Stimulated activated naive CD8-positive, alpha-beta T cell treated with anti-CD3 and anti-CD28 coated beads, Interleukin-15, Interleukin-2, amounts not matched to agents 100 ng/mL and 50 ng/mL, for 24 hours (primary cell): ENCODE measurements around the gene TPO.
"Not testable (repeated sequence)": the region's sequence is repeated elsewhere in the genome, so short reads cannot be mapped to it uniquely, and the experiment has no call there.

ENCODE experiments used
- H3K27ac Mint-ChIP-seq: one replicate; pipeline ENCODE4 v1.8.0; 2021; ENCODE audit warnings: mild to moderate bottlenecking, mixed read lengths
- H3K27me3 Mint-ChIP-seq: one replicate; pipeline ENCODE4 v1.8.0; 2021; ENCODE audit warnings: mixed read lengths
- H3K36me3 Mint-ChIP-seq: one replicate; pipeline ENCODE4 v1.8.0; 2021; ENCODE audit warnings: low read depth, mixed read lengths
- H3K4me1 Mint-ChIP-seq: one replicate; pipeline ENCODE4 v1.8.0; 2021; ENCODE audit warnings: low read depth, mixed read lengths
- H3K4me3 Mint-ChIP-seq: one replicate; pipeline ENCODE4 v1.8.0; 2021; ENCODE audit warnings: mild to moderate bottlenecking, mixed read lengths
- H3K9me3 Mint-ChIP-seq: one replicate; pipeline ENCODE4 v1.8.0; 2021; ENCODE audit warnings: mixed read lengths

TPO gene

DNA sequence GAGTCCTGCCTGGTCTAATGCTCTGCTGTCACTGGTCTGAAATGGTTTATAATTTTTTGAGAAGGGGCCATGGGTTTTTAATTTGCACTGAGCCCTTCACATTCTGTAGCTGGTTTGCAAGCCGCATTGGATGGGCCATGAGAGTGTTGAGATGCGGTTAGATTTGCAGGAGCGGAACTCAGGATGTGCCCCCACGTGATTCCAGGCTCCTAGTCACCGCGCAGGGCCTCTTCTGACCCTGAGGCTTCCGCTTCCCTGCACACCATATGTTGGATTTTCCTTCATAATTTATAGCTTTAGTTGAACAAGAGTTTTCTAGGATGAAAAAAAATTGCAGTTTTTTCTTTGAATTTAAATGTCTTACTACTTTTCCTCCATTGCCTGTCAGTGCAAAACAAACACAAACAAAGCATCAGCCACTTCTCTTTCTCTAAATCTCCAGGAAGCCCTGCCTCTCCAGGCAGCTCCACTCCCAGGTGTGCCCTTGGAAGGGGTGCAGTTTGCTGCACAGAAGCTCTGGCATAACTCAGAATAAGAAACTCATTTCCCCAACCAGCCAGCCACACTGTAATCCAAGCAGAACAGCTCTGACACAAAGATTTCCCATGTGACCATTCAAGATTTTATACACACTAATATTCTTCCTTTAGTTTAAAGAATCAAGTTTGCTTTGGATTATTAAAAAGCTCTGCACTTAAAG lies 18.4 kb upstream of the TPO start:
- Mint-ChIP-seq H3K4me1 (peaks cover 10% of the 10 kb centered on the region), H3K9me3 (no peaks in the 10 kb centered on the region), H3K4me3 (no peak overlapping the region), H3K27ac (no peak overlapping the region), H3K36me3 (no peaks in the 10 kb centered on the region), H3K27me3 (no peaks in the 10 kb centered on the region)

GRCh38 chr2:1397350-1397749 lies 15.9 kb upstream of the TPO start:
- Mint-ChIP-seq H3K36me3 (no peaks in the 10 kb centered on the region), H3K4me3 (no peak overlapping the region), H3K27ac (no peak overlapping the region), H3K9me3 (no peaks in the 10 kb centered on the region), H3K4me1 (peaks cover 15% of the 10 kb centered on the region), H3K27me3 (no peaks in the 10 kb centered on the region)

GRCh38 chr2:1398191-1398590 lies 15.1 kb upstream of the TPO start:
- no peaks in the 10 kb centered on the region for H3K27me3 Mint-ChIP-seq
- H3K36me3 Mint-ChIP-seq = no peaks in the 10 kb centered on the region
- no peak overlapping the region for H3K27ac Mint-ChIP-seq
- H3K4me1 Mint-ChIP-seq = peaks cover 15% of the 10 kb centered on the region
- H3K4me3 Mint-ChIP-seq = no peak overlapping the region
- no peaks in the 10 kb centered on the region for H3K9me3 Mint-ChIP-seq

DNA sequence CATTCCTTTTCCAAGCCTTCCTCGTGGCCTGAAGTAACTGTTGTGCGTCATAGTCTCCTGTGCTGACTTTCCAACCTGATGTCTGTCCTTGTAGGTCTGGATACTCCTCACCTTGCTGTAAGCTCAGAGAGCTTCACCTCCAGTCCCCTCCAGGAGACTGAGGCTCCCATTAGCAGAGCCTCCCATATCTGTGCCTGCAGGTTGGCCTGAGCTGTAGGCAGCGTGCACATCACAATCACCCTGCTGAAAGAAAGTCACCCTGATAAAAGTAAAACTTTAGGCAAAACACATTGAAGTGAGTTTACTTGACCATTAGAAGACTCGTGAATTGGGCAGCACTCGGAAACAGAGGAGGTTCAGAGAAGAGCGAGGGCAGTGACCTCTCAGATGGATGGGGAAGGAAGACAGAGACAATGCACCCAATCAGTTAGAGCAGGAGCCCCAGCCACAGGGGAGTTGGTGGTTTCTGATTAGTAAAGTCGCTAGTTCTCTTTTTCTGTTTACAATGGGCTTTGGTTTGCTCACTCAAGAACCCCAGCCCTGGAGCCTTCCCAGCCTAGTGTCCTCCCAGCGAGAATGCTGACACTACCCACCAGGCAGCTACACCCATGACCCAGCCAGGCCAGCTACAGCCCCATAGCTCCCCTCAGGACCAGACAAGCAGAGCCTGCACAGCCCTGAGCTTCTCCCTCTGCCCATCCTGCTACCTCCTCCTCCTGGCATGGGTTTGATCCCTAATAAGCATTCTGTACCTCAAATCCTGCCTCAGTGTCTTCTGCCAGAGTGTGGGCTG lies 12.1 kb upstream of the TPO start:
- Mint-ChIP-seq H3K27me3 (peaks cover 4% of the 10 kb centered on the region), H3K4me1 (peaks cover 15% of the 10 kb centered on the region), H3K36me3 (no peaks in the 10 kb centered on the region), H3K4me3 (no peak overlapping the region), H3K27ac (no peak overlapping the region), H3K9me3 (no peaks in the 10 kb centered on the region)

DNA sequence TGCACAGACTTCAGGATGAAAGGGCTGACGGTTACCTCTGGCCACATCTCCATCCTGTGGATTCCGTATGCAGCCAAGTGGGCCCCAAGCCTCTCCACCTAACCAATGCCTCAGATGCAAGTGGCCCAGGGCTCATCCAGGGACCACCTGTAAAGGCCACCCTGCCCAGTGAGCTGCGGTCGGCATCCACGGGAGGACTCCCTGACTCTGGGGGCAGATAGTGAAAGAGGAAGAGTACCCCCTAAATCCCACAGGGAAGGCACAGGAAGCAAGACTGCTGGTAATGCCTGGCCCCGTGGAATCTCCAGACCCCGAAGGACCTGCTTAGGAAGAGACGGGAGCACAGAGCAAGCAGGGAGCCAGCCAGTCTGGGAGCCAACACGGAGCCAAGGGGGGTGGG lies 11.2 kb upstream of the TPO start:
- Mint-ChIP-seq H3K4me3 (no peak overlapping the region), H3K4me1 (peaks cover 15% of the 10 kb centered on the region), H3K9me3 (no peaks in the 10 kb centered on the region), H3K27ac (no peak overlapping the region), H3K27me3 (peaks cover 4% of the 10 kb centered on the region), H3K36me3 (no peaks in the 10 kb centered on the region)

GRCh38 chr2:1403565-1403964 lies 9.7 kb upstream of the TPO start:
- H3K27ac Mint-ChIP-seq = no peak overlapping the region
- H3K4me1 Mint-ChIP-seq = peaks cover 15% of the 10 kb centered on the region
- H3K27me3 Mint-ChIP-seq = peaks cover 4% of the 10 kb centered on the region
- no peak overlapping the region for H3K4me3 Mint-ChIP-seq
- H3K36me3 Mint-ChIP-seq = no peaks in the 10 kb centered on the region
- no peaks in the 10 kb centered on the region for H3K9me3 Mint-ChIP-seq

DNA sequence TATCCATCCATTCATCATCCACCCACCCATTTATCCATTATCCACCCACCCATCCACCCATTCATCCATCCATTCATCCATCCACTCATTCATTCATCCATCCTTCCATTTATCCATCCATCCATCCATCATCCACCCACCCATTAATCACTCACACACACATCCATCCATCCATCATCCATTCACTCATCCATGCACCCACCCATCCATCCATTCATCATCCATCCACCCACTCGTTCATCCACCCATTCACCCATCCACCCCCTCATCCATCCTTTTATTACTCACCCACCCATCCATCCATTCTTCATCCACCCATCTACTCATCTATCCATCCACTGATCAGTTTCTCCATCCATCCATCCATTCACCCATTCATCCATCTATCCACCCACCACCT lies 8.1 kb upstream of the TPO start:
- Mint-ChIP-seq H3K27me3 (peaks cover 4% of the 10 kb centered on the region), H3K9me3 (no peaks in the 10 kb centered on the region), H3K4me3 (no peak overlapping the region), H3K4me1 (peaks cover 5% of the 10 kb centered on the region), H3K27ac (peak overlapping the region; percentile 48), H3K36me3 (no peaks in the 10 kb centered on the region)

DNA sequence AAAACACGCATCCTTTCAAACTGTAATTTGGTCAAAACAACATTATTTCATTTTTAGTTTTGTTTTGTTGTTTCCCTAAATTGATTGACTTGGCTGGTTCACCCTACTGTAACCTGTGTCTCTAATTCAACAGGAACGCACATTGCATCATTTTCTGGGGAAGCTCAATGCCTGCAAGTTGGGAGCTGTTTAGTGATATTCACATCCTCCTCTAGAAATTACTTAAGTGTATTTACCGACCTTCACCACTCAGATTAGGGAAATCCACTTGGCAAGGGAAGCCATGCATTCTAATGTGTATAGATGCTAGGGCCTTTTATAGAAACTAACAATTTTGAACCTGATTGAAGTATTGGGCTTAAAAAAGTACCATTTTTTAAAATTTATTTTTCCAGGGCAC lies 7.3 kb upstream of the TPO start:
- Mint-ChIP-seq H3K9me3 (no peaks in the 10 kb centered on the region), H3K27me3 (peaks cover 4% of the 10 kb centered on the region), H3K4me3 (no peak overlapping the region), H3K27ac (no peak overlapping the region), H3K4me1 (peaks cover 5% of the 10 kb centered on the region), H3K36me3 (no peaks in the 10 kb centered on the region)

- Mint-ChIP-seq H3K27me3 (peaks cover 4% of the 10 kb centered on the region), H3K9me3 (no peaks in the 10 kb centered on the region), H3K4me3 (no peak overlapping the region), H3K27ac (no peak overlapping the region), H3K36me3 (no peaks in the 10 kb centered on the region), H3K4me1 (peaks cover 3% of the 10 kb centered on the region)
These were observed 6.8 kb upstream of the TPO start for GRCh38 chr2:1406434-1406833.

- Mint-ChIP-seq H3K4me1 (no peaks in the 10 kb centered on the region), H3K27ac (no peak overlapping the region), H3K36me3 (no peaks in the 10 kb centered on the region), H3K27me3 (peaks cover 4% of the 10 kb centered on the region), H3K4me3 (no peak overlapping the region), H3K9me3 (no peaks in the 10 kb centered on the region)
These were observed 5.2 kb upstream of the TPO start for GRCh38 chr2:1407950-1408675.

DNA sequence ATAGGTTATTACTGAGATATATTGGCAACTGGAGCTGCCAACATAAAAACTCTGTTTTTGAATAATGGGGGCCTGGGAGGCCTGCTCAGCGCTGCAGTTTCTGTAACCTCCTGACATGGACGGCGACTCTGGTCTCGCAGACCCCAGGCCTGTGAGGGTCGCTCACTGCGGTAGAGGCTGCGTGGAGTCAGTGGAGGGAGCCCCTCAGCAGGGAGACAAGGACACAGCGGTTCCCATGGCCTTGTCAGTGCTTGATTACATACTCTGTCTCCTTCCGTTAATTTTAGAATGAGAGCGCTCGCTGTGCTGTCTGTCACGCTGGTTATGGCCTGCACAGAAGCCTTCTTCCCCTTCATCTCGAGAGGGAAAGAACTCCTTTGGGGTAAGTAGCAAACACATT lies 858 bp downstream of the TPO start:
- Mint-ChIP-seq H3K36me3 (no peaks in the 10 kb centered on the region), H3K4me3 (no peak overlapping the region), H3K27me3 (no peaks in the 10 kb centered on the region), H3K4me1 (no peaks in the 10 kb centered on the region), H3K27ac (no peak overlapping the region), H3K9me3 (no peaks in the 10 kb centered on the region)

DNA sequence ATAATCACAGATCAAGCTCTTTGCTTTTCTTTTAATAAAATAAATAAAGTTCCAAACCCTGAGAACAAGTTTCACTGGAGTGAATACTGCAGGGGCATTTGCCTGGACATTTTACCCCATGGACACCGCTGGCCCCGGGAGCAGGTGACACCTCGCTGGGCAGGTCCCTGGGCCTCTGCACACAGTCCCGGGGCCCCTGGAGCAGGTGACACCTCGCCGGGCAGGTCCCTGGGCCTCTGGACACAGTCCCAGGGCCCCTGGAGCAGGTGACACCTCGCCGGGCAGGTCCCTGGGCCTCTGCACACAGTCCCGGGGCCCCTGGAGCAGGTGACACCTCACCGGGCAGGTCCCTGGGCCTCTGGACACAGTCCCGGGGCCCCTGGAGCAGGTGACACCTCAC lies 1.6 kb downstream of the TPO start:
- H3K36me3 Mint-ChIP-seq, H3K27ac Mint-ChIP-seq, H3K9me3 Mint-ChIP-seq, H3K4me1 Mint-ChIP-seq, H3K4me3 Mint-ChIP-seq, H3K27me3 Mint-ChIP-seq: not testable (repeated sequence)

- no peaks in the 10 kb centered on the region for H3K9me3 Mint-ChIP-seq
- H3K4me1 Mint-ChIP-seq = no peaks in the 10 kb centered on the region
- no peaks in the 10 kb centered on the region for H3K36me3 Mint-ChIP-seq
- no peak overlapping the region for H3K4me3 Mint-ChIP-seq
- H3K27me3 Mint-ChIP-seq = no peaks in the 10 kb centered on the region
- no peak overlapping the region for H3K27ac Mint-ChIP-seq
These were observed 2.2 kb downstream of the TPO start for GRCh38 chr2:1415501-1415900.

GRCh38 chr2:1418566-1418965 lies 5.3 kb downstream of the TPO start:
- Mint-ChIP-seq H3K9me3 (no peaks in the 10 kb centered on the region), H3K4me1 (no peaks in the 10 kb centered on the region), H3K27ac (no peak overlapping the region), H3K27me3 (no peaks in the 10 kb centered on the region), H3K4me3 (no peak overlapping the region), H3K36me3 (no peaks in the 10 kb centered on the region)

DNA sequence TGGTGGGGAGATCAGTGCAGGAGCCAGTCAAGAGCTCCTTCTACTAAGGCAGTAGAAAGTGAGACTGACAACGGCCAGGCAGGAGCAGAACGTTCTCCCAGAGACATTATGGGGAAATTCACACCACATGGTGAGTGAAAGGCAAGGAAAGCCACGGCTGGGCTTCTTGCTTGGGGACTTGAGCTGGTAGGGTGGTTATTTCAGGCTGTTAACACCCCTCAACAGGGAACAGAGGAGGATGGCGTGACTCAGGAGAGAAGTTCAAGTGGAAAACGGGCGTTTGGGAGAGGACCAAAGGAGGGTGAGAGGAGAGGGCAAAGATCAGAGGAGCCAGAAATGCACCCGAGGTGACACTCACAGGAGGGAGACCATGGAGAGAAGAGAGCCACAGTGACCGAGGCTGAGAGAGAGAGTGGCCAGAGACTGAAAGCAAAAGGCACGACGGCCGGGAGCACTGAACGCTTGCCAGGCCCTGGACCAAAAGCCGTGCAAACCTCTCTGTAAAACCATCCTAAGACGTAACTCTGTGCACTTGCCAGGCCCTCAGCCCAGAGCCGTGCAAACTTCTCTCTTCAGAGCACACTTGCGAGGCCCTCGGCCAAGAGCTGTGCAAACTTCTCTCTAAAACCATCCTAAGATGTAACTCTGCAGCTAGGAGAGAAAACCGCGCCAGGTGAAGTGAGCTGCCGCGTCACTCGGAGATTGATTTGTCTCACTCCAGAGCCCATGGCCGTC lies 7.7 kb downstream of the TPO start:
- Mint-ChIP-seq H3K27me3 (no peaks in the 10 kb centered on the region), H3K27ac (no peak overlapping the region), H3K9me3 (no peaks in the 10 kb centered on the region), H3K4me3 (no peak overlapping the region), H3K36me3 (no peaks in the 10 kb centered on the region), H3K4me1 (no peaks in the 10 kb centered on the region)
